Prostate gland (tissue), 2 donors: Measurements from ENCODE around the gene SMPD1. TPM values are rescaled to one million over a fixed set of nuclear protein-coding genes. Genes with fewer than 3 reads are reported as not detected.

ENCODE experiments used
- DNase-seq: peaks from one replicate; pipeline ENCODE4 v3.0.0-alpha.2; 2019; ENCODE audit warnings: low spot score
- H3K27ac ChIP-seq, 2 donors: fragments of 200-600 bp; sonication (generic); 2 replicates each; pipeline ENCODE4 v1.5.1; 2017 to 2019
- H3K27me3 ChIP-seq: fragments of 200-600 bp; sonication (generic); replicated peaks from 2 replicates; pipeline ENCODE4 v1.5.1; 2019; ENCODE audit not compliant: insufficient read depth
- H3K36me3 ChIP-seq, 2 donors: fragments of 200-600 bp; sonication (generic); 1 replicate in 1 of 2; 2 replicates in 1 of 2; pipeline versions ENCODE4 v1.5.1 to v1.8.1; 2017 to 2019
- H3K4me1 ChIP-seq: fragments of 200-600 bp; sonication (generic); replicated peaks from 2 replicates; pipeline ENCODE4 v1.5.1; 2019
- H3K4me3 ChIP-seq, 2 donors: fragments of 200-600 bp; sonication (generic); 2 replicates each; pipeline ENCODE4 v1.5.1; 2017 to 2019
- H3K9me3 ChIP-seq: fragments of 200-600 bp; sonication (generic); 2 replicates; pipeline ENCODE4 v1.5.1; 2017
- CTCF ChIP-seq, 4 experiments: fragments of 200-600 bp in 2 of 4; fragments of 450-650 bp in 2 of 4; sonication (generic) in 2 of 4; IDR thresholded peaks; 1 replicate in 3 of 4; 2 replicates in 1 of 4; pipeline ENCODE4 v1.5.1; 2016 to 2019; ENCODE audit warnings: antibody characterized with exemption in 4 of 4, mild to moderate bottlenecking in 2 of 4, moderate library complexity in 2 of 4
- POLR2A ChIP-seq: fragments of 450-650 bp; IDR thresholded peaks from one replicate; pipeline ENCODE4 v1.6.1; 2016; ENCODE audit warnings: antibody characterized with exemption, mild to moderate bottlenecking
- POLR2AphosphoS5 ChIP-seq: sonication (generic); formaldehyde crosslinking; IDR thresholded peaks from one replicate; pipeline ENCODE4 v1.6.1; 2017; ENCODE audit warnings: antibody characterized with exemption
- WGBS: methylation state at CpG from one replicate; pipeline ENCODE4 v1.1.5; 2018; 5-methylcytosine and 5-hydroxymethylcytosine counted together
- intact Hi-C: fragments of 100-400 bp; cut with DNase I; formaldehyde crosslinking; loops from one replicate; pipeline ENCODE4 v1.14.2; 2022
- total RNA-seq, 2 donors: library from RNA; depleted of rRNA; stranded (reverse); fragments of >200 nt; gene quantifications; one replicate each; pipeline ENCODE4 v1.1.0, GENCODE V29; 2016

SMPD1 gene
- 10 to 100 TPM; 51.7 to 59.2 TPM for total RNA-seq

GRCh38 chr11:6389905-6390717 lies at the start of gene SMPD1:
SMPD1 (plus strand) TSS chr11:6390474; CDS start chr11:6390599, 125 bp downstream.
- DNase-seq = peak; percentile 93
- intact Hi-C loops = no loop called here

GRCh38 chr11:6345366-6345765 lies 44.9 kb upstream of the SMPD1 start:
- no peaks in the 10 kb centered on the region for H3K36me3 ChIP-seq
- H3K27ac ChIP-seq = no peak overlapping the region
- DNase-seq = no peak
- TF ChIP-seq POLR2A = no peak
- TF ChIP-seq CTCF (IDR thresholded peaks at IDR 0.05) = no peak
- TF ChIP-seq POLR2AphosphoS5 = no peak
- no peak overlapping the region for H3K4me3 ChIP-seq
- no peaks in the 10 kb centered on the region for H3K9me3 ChIP-seq
- WGBS = 100% methylated on average over 1 of the region's 1 CpG
- intact Hi-C loops = no loop called here
- no peaks in the 10 kb centered on the region for H3K27me3 ChIP-seq
- no peaks in the 10 kb centered on the region for H3K4me1 ChIP-seq

More at GRCh38 chr11:6389905-6390717, at the start of gene SMPD1:
- Histone ChIP-seq H3K27ac (peak within 1 kb of the TSS; percentile 82 to 92), H3K27me3 (no peaks in the 10 kb centered on the region), H3K36me3 (no peaks in the 10 kb centered on the region), H3K4me1 (no peaks in the 10 kb centered on the region), H3K9me3 (no peaks in the 10 kb centered on the region), H3K4me3 (peak within 1 kb of the TSS; percentile 66 to 85)
- TF ChIP-seq POLR2A = peak; percentile 83
- no peak for TF ChIP-seq CTCF (IDR thresholded peaks at IDR 0.05)
- TF ChIP-seq POLR2AphosphoS5 = peak; percentile 90
- WGBS = under 1% methylated on average over 41 of the region's 63 CpGs

- no peak for TF ChIP-seq CTCF (IDR thresholded peaks at IDR 0.05)
- no peak for TF ChIP-seq POLR2AphosphoS5
- no peak for TF ChIP-seq POLR2A
- no peak for DNase-seq
- Histone ChIP-seq H3K4me3 (no peak overlapping the region), H3K27me3 (no peaks in the 10 kb centered on the region), H3K36me3 (no peaks in the 10 kb centered on the region), H3K9me3 (no peaks in the 10 kb centered on the region), H3K4me1 (no peaks in the 10 kb centered on the region), H3K27ac (no peak overlapping the region)
- intact Hi-C loops = loop anchor here (5.0 kb wide), 1 partner anchor 98 kb away; no protein-coding TSS in a partner anchor
Measured at GRCh38 chr11:6350043-6350442, 40.2 kb upstream of the SMPD1 start.

GRCh38 chr11:6350486-6350885 lies 39.8 kb upstream of the SMPD1 start:
- 85% methylated on average over 2 of the region's 2 CpGs for WGBS
- TF ChIP-seq CTCF (IDR thresholded peaks at IDR 0.05) (no peak), POLR2AphosphoS5 (no peak), POLR2A (no peak)
- intact Hi-C loops = loop anchor here (5.0 kb wide), 1 partner anchor 98 kb away; no protein-coding TSS in a partner anchor
- H3K27ac ChIP-seq = no peak overlapping the region
- H3K27me3 ChIP-seq = no peaks in the 10 kb centered on the region
- H3K9me3 ChIP-seq = no peaks in the 10 kb centered on the region
- no peaks in the 10 kb centered on the region for H3K4me1 ChIP-seq
- H3K4me3 ChIP-seq = no peak overlapping the region
- no peak for DNase-seq
- no peaks in the 10 kb centered on the region for H3K36me3 ChIP-seq
